Glutamatergic neuron (in vitro differentiated cells): ENCODE results near the gene RHBDL2. TPM values are rescaled to one million over a fixed set of nuclear protein-coding genes. Genes with fewer than 3 reads are reported as not detected.
A peak's percentile ranks its signal among the peaks of the same experiment; 100 is the strongest.

ENCODE experiments used
- DNase-seq: peaks from one replicate; pipeline ENCODE4 v3.0.0; 2022
- H3K27ac Mint-ChIP-seq: one replicate; pipeline ENCODE4 v1.8.0; 2020; ENCODE audit warnings: mild to moderate bottlenecking, mixed read lengths, inconsistent platforms; ENCODE audit not compliant: unreplicated experiment
- H3K27me3 Mint-ChIP-seq: one replicate; pipeline ENCODE4 v1.8.0; 2020; ENCODE audit warnings: mild to moderate bottlenecking, moderate library complexity, mixed read lengths, inconsistent platforms; ENCODE audit not compliant: unreplicated experiment
- H3K36me3 Mint-ChIP-seq: one replicate; pipeline ENCODE4 v1.8.0; 2020; ENCODE audit warnings: mild to moderate bottlenecking, mixed read lengths, inconsistent platforms; ENCODE audit not compliant: unreplicated experiment
- H3K4me1 Mint-ChIP-seq: one replicate; pipeline ENCODE4 v1.8.0; 2020; ENCODE audit warnings: mild to moderate bottlenecking, low read depth, mixed read lengths, inconsistent platforms; ENCODE audit not compliant: unreplicated experiment
- H3K4me3 Mint-ChIP-seq: one replicate; pipeline ENCODE4 v1.8.0; 2020; ENCODE audit warnings: mild to moderate bottlenecking, mixed read lengths, inconsistent platforms; ENCODE audit not compliant: unreplicated experiment
- H3K9me3 Mint-ChIP-seq: one replicate; pipeline ENCODE4 v1.8.0; 2020; ENCODE audit warnings: mild to moderate bottlenecking, moderate library complexity, mixed read lengths, inconsistent platforms; ENCODE audit not compliant: unreplicated experiment
- CTCF ChIP-seq: fragments of 200-600 bp; sonication (generic); IDR thresholded peaks from one replicate; pipeline ENCODE4 v1.5.0; 2021; ENCODE audit not compliant: partially characterized antibody, unreplicated experiment
- total RNA-seq: library from RNA; stranded (reverse); fragmentation: NEBNext Ultra II Directional; extraction: Animal tissue kit (Norgen Biotek cat#: 25700); gene quantifications from one replicate; pipeline ENCODE4 v1.2.1, GENCODE V29; 2021; ENCODE audit not compliant: unreplicated experiment

RHBDL2 gene
- total RNA-seq, 1 donor from 2014 or later, result not detected

- DNase-seq, result no peak
- no peak overlapping the region for H3K27ac Mint-ChIP-seq
- no peak overlapping the region for H3K4me3 Mint-ChIP-seq
- H3K27me3 Mint-ChIP-seq, result peaks cover 5% of the 10 kb centered on the region
- H3K9me3 Mint-ChIP-seq, result peaks cover 3% of the 10 kb centered on the region
- no peaks in the 10 kb centered on the region for H3K36me3 Mint-ChIP-seq
- TF ChIP-seq CTCF, result no peak
- no peaks in the 10 kb centered on the region for H3K4me1 Mint-ChIP-seq
Measured at GRCh38 chr1:38941093-38941492, 537 bp downstream of the RHBDL2 start.

GRCh38 chr1:38940339-38941047, 1.1 kb downstream of the RHBDL2 start:
- DNase-seq, result no peak
- H3K27ac Mint-ChIP-seq, result no peak overlapping the region
- no peaks in the 10 kb centered on the region for H3K4me1 Mint-ChIP-seq
- H3K4me3 Mint-ChIP-seq, result no peak overlapping the region
- H3K9me3 Mint-ChIP-seq, result peaks cover 3% of the 10 kb centered on the region
- peaks cover 5% of the 10 kb centered on the region for H3K27me3 Mint-ChIP-seq
- TF ChIP-seq CTCF, result no peak
- H3K36me3 Mint-ChIP-seq, result no peaks in the 10 kb centered on the region

GRCh38 chr1:38938722-38939260, 2.8 kb downstream of the RHBDL2 start:
- TF ChIP-seq CTCF, result no peak
- Mint-ChIP-seq H3K4me1 (no peaks in the 10 kb centered on the region), H3K36me3 (no peaks in the 10 kb centered on the region), H3K27me3 (peaks cover 5% of the 10 kb centered on the region), H3K4me3 (no peak overlapping the region), H3K27ac (no peak overlapping the region), H3K9me3 (peaks cover 2% of the 10 kb centered on the region)
- DNase-seq, result no peak

- no peak for TF ChIP-seq CTCF
- H3K27ac Mint-ChIP-seq, result no peak overlapping the region
- H3K9me3 Mint-ChIP-seq, result no peaks in the 10 kb centered on the region
- H3K4me1 Mint-ChIP-seq, result no peaks in the 10 kb centered on the region
- no peak for DNase-seq
- H3K27me3 Mint-ChIP-seq, result peaks cover 2% of the 10 kb centered on the region
- no peaks in the 10 kb centered on the region for H3K36me3 Mint-ChIP-seq
- no peak overlapping the region for H3K4me3 Mint-ChIP-seq
Measured at GRCh38 chr1:38932571-38932970, 9.1 kb downstream of the RHBDL2 start.

GRCh38 chr1:38929476-38929875, 12.2 kb downstream of the RHBDL2 start:
- H3K27me3 Mint-ChIP-seq, result peaks cover 2% of the 10 kb centered on the region
- H3K9me3 Mint-ChIP-seq, result no peaks in the 10 kb centered on the region
- DNase-seq, result peak; percentile 17
- H3K4me3 Mint-ChIP-seq, result no peak overlapping the region
- no peaks in the 10 kb centered on the region for H3K4me1 Mint-ChIP-seq
- H3K27ac Mint-ChIP-seq, result no peak overlapping the region
- no peak for TF ChIP-seq CTCF
- no peaks in the 10 kb centered on the region for H3K36me3 Mint-ChIP-seq
